ENCODE data around the gene FGF4.
"Not testable (repeated sequence)": the region's sequence is repeated elsewhere in the genome, so short reads cannot be mapped to it uniquely, and the experiment has no call there.

FGF4 gene

DNA sequence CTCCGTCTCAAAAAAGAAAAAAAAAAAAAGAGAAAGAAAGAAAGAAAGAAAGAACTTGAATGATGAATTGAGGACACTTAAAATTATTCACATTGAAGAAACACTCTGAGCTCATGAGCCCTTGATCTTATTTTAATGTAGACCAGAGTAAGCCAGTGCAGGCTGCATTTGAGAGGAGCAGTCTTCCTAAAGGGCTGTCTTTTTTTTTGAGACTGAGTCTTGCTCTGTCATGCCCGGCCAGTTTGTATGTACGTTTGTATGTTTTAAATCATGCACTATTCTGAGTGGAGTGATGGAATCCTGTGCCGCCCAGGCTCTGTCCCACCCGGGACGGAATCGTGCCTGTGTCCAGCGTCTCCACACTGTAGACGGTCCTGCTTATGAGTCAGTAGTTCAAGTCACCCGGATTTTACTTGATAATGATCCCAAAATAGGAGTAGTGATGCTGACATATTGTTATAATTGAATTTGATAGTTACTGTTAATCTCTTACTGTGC is 9.6 kb downstream of the FGF4 start:
- no peak for DNase-seq

DNA sequence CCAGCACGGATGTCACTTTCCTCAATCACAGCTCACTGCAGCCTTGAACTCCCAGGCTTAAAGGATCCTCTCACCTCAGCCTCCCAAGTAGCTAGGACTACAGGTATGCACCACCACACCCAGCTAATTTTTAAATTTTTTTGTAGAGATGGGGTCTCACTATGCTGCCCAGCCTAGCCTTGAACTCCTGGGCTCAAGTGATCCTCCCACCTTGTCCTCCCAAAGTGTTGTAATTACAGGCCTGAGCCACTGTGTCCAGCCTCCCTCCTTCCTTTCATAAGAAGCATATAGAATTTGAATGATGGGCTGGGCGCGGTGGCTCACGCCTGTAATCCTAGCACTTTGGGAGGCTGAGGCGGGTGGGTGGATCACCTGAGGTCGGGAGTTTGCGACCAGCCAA is 10.2 kb downstream of the FGF4 start:
- DNase-seq, result not testable (repeated sequence)

DNA sequence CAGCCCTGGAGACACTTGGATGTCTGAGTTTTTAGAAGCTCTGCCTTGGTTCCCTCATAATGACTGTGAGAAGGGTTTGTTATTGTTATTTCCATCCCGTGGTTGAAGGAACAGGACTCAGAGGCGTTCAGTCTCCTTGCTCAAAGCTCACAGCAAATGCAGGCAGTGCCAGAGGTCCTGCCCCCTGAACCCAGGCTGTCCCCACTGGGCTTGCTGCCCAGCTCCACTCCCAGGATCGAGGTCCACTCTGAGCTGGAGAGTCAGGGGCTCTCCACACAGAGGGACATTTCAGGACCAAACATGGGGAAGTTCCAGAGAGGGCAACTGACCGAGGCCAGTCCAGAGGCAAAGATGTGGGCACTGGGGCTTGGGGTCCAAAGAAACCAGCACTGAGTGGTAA is 14.8 kb downstream of the FGF4 start:
- DNase-seq, result no peak

- DNase-seq, result no peak
Measured at GRCh38 chr11:69752890-69753289, 22.3 kb downstream of the FGF4 start.

DNA sequence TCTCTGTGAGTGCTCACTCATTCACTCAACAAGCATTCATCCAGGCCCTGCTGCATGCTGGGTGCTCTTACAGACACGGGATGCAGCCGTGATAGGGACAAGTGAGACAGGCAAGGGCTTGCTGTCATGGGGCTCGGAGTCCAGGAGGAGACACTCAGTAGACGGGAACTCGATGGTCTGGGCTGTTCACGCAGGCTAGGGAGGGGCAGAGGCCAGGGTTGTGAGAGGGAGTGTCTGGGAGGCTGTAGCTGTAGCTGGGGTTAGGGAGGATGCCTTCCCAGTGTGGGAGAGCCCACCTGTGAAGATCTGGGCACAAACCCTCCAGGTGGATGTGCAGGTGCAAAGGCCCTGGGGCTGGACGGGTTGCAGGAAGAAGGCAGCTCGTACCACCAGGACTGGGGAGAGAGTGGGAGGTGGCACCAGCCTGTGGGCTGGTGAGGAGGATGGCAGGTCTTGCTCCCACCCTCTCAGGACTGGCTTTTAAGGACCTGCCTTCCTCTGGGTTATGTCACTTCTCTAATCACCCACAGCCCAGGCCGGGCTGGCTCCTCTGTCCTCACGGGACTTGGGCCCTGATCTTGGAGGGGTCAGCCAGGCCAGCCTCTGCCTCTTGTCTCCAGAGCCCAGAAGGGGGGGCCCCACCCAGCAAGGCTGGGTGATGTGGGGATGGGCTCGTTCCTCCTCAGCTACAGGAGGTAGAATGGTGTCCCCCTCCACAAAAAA is 24.1 kb downstream of the FGF4 start:
- DNase-seq, result no peak

- DNase-seq, result no peak
Measured at GRCh38 chr11:69750108-69750850, 24.9 kb downstream of the FGF4 start.

- no peak for DNase-seq
Measured at GRCh38 chr11:69748637-69749036, 26.5 kb downstream of the FGF4 start.

- no peak for DNase-seq
Measured at GRCh38 chr11:69746752-69747742, 28.1 kb downstream of the FGF4 start.

DNA sequence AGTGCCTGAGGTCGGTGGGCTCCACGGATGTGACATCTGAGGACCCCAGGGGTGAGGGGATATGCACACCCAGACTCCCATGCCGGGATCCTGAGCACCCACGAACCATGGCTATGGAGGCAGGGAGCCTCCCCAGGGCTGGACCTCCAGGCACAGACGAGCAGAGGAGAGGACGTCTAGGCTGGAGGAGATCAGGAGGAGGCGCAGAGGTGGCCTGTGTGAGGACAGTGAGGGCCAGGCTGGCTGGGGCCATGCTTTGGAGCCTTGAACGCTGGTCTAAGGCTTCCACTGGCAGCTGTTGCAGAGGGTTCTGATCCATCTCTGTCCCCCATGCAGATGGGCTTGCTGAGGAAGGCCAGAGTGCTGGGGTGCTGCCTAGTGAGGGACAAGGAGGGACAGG is 29.0 kb downstream of the FGF4 start:
- DNase-seq, result no peak

- DNase-seq, result no peak
Measured at GRCh38 chr11:69745201-69745600, 29.9 kb downstream of the FGF4 start.

- DNase-seq, result no peak
Measured at GRCh38 chr11:69744435-69744834, 30.7 kb downstream of the FGF4 start.

GRCh38 chr11:69734841-69735240 is 40.3 kb downstream of the FGF4 start:
- no peak for DNase-seq

DNA sequence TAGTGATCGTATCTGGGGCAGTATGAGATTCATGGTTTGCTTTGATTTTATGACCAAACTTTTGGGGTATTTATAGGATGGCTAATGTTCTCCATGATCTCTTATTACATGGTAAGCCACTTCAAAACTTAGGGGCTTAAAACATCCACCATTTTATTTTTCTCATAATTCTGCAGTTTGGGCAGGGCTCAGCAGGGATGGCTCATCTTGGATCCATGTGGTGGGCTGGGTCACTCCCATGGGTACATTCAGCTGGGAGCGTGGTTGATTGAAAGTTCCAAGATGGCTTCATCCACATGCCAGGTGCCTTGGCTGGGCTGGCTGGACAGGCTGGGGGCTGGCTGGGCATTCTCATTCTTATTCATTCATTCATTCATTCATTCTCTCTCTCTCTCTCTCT is 40.8 kb downstream of the FGF4 start:
- no peak for DNase-seq

DNA sequence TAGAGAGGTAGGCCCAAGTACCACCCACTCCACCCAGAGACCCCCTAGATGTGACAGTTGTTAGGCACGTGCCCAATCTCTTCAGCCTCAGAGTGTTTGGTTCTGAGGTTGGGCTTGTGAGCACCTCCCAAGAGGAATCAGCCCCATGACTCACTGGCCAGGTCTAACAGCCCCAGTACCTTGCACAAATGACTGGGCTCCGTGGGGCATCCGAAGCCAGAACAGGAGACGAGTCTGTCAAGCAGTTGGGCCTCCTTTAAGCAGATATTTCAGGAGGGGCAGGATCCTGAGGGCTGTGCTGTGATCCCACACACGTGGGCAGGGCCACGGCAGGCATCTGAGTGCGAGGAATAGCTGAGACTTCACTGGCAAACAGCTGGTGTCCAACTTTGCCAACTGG is 42.2 kb downstream of the FGF4 start:
- DNase-seq, result no peak

GRCh38 chr11:69731110-69731509 is 44.0 kb downstream of the FGF4 start:
- DNase-seq, result no peak

GRCh38 chr11:69730500-69730899 is 44.6 kb downstream of the FGF4 start:
- no peak for DNase-seq

DNA sequence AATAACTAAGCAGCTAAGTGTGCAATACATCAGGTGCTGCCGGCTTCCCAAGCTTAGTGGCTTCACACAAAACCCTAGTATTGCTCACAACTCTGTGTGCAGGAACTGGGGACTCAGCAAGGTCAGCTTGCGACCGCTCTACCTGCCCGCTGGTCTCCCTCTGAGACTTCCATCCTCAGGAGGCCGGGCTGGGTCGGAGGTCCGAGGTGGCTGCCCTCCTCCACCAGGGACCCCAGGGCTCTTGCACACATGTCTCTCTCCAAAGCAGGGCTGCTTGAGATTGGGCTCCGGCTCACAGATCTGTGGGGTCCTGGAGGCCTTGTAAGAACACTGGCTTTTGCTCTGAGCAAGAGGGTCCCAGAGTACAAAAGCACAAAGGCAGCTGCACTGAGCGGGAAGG is 45.9 kb downstream of the FGF4 start:
- DNase-seq, result no peak

- no peak for DNase-seq
Measured at GRCh38 chr11:69727266-69727665, 47.9 kb downstream of the FGF4 start.

GRCh38 chr11:69726481-69726880 is 48.7 kb downstream of the FGF4 start:
- DNase-seq, result no peak

GRCh38 chr11:69726019-69726418 is 49.1 kb downstream of the FGF4 start:
- DNase-seq, result no peak

- DNase-seq, result no peak
Measured at GRCh38 chr11:69721745-69722144, 53.4 kb downstream of the FGF4 start.

DNA sequence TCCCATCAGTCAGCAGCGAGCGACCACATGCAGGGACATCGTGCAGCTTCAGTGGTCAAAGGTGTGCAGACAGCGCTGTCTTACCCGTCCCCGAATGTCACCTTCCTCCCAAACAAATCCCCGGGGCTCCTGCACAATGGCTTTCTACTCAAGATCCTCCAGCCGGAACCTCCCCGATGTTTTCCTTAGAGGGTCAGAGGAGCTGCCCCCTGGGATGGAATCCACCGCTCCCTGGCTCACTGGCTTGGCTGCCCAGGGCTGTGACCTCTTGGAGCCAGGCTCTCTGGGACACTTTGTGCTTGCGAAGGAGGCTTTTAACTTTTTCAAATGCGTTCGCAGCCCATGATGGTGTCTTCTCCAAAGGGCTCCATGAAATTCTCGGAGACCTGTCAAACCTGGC is 54.0 kb downstream of the FGF4 start:
- no peak for DNase-seq

All from activated gamma-delta T cell treated with Interleukin-2 at 50 U/mL for 16 hours (primary cell).